NCI-H2107 treated with DMSO at 0.1 percent for 48 hours (cell line): ENCODE data around the gene CNTN3.

Experiments used
- DNase-seq: peaks from one replicate; lab custom pipeline; 2025; ENCODE audit not compliant: unreplicated experiment; lab: John Stamatoyannopoulos, UW

The CNTN3 gene

DNA sequence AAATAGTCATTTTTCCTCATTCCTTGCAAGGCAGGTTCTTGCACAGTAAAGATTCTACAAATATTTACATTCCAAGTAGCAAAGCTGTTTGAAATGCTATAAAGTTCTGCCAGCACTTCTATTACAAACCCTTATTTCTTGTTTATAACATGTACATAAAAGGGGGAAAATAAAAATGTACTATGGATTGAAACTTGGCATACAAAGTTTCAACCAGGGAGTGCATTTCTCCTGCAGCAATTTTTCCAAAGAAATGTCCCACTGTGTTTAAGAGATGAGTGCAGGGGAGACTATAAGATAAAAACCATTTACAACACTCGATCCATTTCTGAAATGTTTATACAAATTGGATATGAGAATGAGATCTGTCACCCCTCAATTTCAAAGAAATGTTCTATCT, 3.3 kb downstream of the CNTN3 start:
- no peak for DNase-seq

DNA sequence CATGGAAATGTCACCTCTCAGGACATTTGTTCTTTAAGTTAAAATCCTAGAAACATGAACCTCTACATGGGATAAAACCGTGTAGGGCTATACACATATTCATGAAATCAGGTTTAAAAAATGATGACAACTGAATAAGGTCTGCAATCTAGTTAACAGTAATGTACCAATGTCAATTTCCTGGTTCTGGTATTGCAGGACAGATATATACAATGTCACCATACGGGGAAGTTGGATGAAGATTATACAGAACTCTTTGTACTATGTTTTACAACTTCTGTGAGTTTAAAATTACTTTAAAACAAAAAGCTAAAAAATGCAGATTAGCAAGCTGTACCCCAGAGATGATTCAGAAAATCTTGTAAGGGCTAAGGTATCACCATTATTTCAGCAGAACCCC, 6.7 kb downstream of the CNTN3 start:
- DNase-seq: no peak

DNA sequence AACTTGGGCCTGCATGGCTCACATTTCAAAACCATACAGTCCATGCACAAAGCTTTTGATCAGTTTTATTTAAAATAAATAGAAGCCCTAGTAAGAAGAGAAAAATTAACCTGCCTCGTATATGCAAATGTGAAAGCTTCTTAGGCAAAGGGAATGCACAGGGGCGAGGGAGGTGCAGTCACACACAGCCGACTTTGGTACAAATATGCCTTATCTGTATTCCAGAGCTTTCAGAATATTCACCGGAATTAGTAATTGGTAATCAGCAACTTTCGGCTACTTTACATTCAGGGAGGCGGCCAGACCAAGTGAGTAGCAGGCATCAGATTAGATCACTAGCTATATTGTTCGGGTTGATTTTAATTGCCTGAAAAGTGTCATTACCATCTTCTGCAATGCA, 7.5 kb downstream of the CNTN3 start:
- DNase-seq: no peak

DNA sequence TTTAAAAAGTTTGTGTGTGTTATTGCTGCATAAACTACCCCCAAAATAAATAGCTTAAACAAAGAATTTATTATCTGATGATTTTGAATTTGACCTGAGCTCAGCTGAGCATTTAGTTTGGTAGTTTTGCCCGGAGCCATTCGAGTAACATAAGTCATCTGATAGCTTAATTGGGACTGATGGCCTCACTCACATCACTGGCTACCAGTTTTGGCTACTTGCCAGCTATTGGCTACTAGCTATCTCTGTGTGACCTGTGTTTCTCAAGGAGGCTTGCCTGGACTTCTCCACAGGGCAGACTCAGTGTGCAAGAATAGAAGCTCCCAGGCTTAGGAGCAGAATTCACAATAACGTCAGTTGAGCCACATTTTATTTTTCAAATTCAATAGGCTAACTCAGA, 9.0 kb downstream of the CNTN3 start:
- no peak for DNase-seq

DNA sequence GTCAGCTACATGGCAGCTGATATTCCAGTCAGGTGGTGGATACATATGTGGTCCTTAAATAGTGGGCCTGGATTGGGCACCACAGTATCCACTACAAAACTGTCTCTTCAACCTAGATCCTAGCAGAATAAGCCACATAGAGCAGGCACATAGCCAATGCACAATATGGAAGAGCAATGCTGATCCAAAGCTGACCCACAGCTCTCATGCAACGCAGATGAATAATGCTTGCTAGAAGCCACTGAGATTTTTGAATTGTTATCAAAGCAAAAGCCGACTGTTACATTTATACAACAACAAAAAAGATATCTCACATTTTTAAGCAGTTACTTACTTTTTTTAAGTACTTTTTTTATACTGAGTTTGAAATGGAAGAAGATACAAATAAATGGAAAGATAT, 11.2 kb downstream of the CNTN3 start:
- no peak for DNase-seq

DNA sequence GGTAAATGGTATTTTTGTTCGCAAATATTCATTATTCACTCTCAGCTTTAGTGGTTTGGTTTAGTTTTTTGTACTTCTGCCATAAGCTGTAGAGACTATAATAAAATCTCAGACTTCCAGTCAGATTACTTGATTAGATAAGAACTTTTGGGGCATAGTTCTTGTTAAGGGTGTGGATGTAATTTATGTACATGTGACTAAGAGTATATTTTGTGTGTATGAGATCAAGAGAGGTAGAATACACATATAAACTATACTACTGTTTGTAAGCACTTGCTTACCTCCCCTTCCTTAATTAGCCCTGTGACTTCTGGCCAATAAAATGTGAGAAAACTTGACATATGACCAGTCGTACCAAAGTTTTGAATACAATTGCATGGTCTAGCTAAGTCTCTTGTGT, 12.0 kb downstream of the CNTN3 start:
- no peak for DNase-seq

DNA sequence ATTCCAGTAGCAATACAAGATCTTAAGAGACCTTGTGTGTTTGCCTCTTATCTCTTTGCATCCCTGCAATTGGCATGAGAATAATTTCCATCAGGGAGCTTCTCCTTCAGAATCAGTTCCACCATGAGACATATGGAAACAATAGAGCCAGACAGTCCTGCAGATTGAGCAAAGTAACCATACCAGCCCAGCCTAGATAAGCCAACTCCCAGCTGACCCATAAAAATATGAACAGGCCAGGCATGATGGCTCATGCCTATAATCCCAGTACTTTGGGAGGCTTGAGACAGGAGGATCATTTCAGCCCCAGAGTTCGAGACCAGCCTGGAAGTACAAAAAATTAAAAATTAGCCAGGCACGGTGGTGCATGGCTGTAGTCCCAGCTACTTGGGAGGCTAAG, 12.7 kb downstream of the CNTN3 start:
- no peak for DNase-seq

DNA sequence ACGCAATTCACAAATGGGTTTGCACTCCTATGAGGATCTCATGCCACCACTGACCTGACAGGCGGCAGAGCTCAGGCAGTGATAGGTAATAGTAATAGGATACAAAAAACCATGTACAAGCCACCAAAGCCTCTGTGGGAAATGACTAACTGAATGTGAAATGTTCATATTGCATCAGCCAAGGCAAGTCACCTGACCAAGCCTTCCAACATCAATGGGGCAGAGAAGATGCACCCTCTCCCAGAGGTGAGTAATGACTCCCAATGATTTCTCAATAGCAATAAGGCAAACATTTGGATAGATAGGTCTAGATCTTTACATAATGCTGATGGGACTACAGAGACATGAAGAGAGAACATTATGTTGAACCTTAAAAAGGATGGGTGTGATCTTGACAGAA, 14.9 kb downstream of the CNTN3 start:
- DNase-seq: no peak

DNA sequence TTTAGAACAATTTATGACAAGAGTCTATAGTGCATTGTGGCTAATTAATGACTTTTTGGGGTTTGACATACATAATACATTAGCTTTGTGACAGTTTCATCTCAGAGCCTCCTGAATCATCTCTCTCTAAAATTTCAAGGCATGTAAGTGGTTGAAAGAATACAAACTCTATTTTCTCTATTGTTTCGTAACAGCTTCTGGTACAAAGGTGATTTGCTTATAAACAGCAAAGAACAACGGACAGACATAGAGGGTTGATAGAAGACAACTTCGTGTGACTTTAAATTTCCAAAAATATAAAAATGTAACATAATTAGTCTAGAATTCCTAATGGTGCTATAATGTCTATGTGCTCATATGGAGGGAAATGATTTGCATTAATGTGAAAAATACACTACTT, 21.3 kb downstream of the CNTN3 start:
- no peak for DNase-seq

DNA sequence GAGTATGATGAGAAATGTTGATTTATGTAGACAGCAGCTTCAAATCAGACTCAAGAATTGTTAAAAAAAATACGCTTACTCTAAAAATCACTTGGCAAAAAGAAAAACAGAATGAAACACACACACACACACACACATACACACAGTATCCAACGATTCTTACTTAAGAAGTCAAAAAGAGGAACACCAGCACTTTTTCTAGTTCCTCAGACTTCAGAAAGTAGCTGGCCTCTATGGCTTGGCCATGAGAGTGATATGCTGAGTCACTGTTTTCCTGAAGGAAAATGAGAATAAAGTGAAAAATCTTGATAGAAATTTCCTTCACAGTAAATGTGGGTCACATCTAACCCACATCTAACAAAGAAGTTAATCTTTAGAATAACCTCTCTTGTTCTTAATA, 22.1 kb downstream of the CNTN3 start:
- DNase-seq: no peak

DNA sequence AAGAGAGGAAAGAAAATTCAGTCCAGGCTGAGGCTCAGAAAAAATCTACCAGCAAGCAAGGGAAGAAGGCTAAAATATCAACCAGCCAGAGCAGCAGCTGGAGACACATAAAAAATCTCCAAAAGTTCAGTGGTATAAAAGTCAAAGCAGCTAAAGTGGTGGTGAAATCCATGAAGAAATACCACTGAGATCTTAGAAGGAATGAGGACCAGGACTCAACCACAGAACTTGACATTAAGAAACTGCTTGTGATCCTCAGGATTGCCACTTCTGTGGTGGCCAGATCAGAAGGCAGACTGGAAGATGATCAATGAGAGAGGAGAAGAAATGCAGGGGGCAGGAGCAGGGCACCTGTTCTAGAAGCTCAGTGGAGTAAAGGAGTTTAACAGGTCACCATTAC, 22.5 kb downstream of the CNTN3 start:
- no peak for DNase-seq

DNA sequence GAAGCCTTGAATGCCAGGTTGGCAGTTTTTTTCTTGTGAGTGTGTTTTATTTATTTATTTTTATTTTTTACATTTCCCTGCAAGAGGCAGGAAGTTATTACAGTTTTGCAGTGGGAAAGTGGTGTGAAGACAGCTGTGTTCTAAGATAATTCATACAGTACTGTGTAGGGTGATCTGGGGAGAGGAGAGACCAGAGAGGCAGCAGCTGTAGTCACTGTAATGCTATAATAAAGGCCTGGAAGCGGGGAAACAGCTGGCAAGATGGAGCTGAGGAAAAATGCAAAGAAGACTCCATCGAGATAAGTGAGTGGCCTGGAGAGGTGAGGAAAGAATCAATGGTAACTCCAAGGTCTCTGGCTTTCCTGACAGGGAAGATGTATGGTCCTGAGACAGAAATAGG, 23.1 kb downstream of the CNTN3 start:
- no peak for DNase-seq

DNA sequence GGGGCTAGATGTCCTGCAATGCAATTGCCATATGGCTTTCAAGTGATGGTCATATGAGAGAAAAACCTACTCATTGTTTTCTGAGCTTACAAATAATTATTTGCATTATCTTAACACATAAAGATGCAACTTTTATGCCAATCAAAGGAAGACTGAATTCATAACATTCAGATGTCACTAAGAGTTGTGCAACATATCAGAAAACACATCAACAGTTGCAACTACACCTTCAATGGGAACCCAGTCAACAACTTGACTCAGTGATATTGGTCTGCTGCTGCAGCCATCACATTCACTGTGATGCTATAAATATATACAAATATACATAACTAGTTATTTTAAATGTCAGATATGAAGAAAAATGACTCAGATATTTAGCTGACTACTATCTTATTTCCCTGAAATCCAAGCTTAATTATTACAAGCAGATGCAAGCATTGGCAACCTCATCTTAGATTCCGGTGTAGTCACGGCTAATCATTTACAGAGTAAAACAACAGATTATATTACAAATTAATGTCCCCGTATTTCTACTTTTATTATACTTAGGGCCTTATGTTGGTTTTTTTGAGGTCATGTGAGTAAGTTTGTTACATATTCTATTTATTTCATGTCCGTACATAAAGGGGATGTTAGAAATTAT, 23.7 kb downstream of the CNTN3 start:
- DNase-seq: no peak

DNA sequence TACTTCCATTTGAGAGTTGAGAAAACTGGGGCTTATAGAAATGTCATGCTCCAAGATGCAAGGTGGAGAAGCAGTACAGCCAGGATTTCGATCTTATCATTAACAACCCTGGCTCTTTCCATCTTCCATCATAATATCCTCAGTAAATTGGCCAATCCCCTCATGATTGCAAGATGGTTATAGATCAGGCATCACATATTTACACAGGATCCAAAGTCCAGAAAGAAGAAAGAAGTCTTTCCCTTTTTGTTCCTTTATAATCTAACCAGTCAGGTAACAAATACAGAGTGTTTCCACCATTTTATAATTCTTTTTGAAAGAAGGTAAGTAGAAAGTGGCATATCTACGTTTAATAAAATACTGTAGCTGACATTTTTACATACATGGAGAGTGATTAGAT, 29.7 kb downstream of the CNTN3 start:
- DNase-seq: no peak

DNA sequence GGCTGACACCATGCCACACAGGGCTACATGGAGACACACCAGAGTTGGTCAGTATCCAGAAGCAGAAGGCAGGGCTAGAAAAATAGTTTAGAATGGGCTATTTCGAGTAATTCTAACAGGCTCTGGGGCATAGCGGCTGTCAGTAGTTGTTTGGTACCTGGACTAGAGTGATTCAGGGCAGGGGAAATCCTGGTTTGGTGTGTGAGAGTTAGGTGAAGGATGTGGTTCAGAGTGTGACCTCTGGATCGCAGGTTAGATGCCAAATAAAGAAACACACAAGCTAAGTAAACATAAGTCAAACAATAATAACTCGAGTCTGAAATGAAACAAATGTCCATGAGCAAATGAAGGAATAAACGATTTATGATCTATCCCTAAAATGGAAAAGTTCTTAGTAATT, 31.5 kb downstream of the CNTN3 start:
- no peak for DNase-seq

DNA sequence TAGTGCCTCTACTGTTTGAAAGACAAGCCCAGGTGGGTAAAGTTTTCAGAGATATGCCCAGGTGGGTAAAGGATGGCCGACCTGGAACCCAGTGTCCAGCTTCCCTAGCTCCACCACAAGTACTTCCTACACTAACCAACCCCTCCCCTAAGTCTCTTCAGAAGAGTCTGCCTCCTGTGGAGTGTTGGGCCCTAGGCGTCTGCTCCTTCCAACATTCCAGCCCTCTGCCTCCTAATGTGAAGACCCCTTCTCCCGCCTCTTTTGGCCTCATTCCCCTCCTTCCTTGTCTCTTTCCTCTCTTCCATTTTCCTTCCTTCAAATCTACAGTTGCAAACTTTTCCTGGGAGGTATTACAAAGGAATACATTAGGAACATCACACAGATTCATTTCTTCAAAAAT, 38.6 kb downstream of the CNTN3 start:
- DNase-seq: no peak

DNA sequence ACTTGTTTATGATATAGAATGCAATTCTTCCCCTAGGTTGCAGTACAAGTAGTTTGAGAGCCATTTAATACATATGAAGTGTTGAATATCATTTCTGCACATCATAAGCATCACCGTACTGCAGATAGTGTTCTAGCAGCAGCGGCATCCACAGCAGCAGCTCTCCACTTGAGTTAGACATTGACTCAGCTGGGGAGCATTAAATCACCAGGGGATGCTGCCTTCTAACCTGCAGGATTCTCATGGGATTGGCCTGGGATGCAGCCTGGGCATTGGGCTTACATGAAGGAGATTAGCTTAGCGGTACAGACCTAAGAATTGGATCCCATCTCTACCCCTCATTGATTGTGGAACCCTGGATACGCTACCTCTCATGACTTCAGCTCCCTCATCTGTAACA, 43.3 kb downstream of the CNTN3 start:
- no peak for DNase-seq
